Fibroblast of peridontal ligament (primary cell): ENCODE results near the gene TNPO3.
A peak's percentile ranks its signal among the peaks of the same experiment; 100 is the strongest.

Experiments
- DNase-seq: peaks from one replicate; pipeline ENCODE4 v3.0.0-alpha.2; 2010; ENCODE audit errors: extremely low read depth

TNPO3 gene

DNA sequence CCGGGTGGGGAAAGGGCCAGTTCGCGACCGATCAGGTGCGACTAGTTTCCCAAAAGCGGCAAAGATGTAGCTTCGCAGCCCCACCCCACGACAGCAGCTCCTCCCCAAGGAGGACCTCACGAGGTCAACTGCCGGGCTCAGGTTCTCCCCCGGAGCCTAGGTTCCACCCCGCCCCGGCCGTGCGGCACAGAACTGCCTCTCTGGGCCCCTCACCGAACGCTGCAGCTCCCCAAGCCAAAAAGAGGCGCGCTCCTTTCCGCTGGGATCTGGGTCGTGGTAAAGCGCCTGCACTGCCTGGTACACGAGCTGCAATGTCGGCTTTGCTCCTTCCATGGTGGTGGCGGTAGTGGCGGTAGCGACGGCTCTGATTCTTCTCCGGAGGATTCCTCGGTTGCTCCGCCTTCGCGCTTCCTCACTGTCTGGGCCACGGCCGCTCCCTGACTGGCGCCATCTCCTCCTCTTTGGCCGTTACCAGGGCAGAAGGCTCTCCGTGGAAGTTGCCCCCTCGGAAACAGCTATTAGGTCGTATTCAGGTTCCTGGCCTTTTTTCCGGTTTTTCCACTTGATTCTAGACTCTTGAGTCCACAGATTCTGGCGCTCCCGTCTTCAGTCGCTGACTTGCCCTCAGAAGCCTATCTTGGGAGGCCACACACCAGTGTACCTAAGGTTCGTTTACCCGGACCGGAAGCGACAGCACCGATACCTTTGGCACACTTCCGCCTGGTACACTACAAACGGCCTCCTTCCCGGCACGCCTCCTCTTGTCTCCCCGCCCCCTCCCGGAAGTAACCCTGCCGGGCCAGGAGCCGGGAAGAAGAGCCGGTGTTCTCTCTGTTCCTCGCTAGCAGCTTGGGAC, at the start of gene TNPO3:
Gene TNPO3 (minus strand): TSS at position 674 of the 856 bp plus-strand sequence. CDS start 341 bp downstream, at position 333.
- peak; percentile 90 for DNase-seq

DNA sequence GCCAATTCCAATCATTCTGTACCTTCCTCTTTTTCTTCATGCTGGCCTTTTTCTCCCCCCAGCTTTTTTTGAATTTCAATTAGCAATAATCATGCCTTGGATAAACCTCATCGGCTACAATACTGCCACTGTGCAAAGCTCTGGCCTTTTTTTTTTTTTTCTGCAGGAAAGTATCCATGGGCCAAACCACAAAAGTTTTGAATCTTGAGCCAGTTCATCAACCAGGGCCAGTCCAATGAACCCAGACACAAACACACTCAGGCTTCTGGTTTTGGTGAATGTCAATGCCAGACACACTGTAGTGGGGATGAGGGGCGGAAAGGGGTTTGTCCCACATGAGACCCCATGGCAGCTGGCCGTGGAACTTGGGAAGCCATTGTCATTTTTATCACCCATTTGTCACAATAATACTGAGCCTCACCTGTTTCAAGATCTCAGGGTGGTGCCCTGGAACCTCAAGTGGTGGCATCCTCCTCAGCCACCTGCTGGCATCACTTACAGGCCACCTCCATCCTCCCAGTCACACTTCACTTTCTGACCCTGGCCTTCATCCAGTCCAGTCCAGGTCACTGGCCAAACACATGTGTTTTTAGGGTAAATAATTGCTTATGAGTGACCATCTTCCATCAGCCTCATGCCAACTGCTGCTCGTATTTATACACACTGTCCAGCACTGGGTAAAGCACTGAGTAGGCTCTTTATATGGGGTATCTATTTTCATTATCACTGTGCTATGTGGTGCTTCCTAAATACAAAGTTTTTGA, 48.8 kb upstream of the TNPO3 start:
- peak; percentile 55 for DNase-seq

DNA sequence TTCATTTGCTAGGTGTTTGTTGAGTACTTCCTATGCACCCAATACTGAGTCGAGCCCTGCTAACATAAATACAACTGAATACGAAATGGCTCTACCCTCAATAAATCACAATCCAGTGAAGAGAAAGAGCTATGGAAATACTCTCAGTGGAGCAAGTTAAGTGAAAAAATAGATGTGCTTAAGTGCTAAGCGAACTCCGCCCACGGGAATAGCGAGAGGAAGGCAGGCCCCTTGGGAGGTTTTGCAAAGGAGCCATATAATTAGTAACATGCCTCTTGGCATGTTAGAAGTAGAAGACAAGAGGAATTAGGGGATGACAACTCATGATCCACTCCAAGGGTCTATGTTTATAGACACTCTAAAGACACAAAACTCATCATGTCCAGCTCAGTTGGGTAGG, 46.8 kb upstream of the TNPO3 start:
- peak; percentile 14 for DNase-seq

DNA sequence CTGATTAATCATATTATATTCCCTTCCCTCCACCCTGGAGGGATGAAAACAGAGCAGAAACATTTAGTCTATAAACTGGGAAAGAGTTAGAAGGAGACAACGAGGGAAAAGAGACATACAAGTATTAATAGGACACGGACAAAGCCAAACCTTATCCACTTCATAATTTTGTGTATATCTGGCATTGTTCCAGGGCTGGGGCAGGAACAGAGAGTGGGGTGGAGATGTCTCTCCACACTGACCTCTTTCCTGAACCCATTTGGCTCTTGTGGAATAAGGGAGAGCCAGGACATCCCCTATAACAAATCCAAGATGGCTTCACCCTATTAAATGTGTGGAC, 45.9 kb upstream of the TNPO3 start:
- DNase-seq = no peak

DNA sequence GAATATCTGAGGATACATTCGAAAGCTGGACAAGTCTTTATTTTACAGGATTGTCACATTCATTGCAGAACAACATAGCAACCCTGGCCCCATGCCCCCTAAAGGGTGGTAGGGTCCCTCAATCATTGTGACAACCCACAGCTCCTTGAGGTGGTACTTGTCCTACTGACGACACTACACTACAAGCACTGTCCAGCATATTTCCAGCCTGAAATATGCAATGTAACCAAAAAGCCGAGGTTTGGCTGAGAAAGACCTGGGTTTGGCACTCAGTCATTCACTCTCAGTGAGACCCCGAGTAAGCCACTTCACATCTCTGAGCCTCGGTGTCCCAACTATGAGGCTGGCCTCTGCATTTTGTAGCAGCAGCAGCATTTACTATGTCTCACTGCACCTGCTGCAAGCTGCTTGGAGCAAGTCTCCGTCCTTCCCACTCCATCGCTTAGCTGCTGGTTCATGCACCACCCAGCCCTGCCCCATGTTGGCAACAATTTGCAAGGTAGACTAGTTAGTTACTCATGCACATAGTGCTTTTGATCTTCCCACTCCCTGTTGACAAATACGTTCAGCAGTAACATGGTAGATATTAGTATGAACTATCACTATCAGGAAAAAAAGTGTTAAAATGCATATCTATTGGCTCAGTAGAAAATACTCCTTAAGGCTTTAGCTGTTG, 43.6 kb upstream of the TNPO3 start:
- DNase-seq = no peak

DNA sequence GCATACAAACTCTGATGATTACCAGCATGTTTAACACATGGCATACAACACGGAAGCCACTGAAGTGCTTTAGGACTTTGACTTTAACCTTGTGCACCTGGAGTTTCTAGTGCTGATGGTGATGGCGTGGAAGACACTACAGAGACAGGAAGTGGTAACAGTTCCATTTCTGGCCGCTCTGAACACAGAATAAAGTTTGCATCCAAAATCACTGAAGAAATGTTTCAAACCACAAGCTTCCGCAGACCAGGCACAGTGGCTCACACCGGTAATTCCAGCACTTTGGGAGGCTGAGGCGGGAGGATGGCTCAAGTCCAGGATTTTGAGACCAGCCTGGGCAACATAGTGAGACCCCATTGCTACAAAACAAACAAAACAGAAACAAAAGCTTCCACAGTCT, 40.3 kb upstream of the TNPO3 start:
- DNase-seq = no peak

DNA sequence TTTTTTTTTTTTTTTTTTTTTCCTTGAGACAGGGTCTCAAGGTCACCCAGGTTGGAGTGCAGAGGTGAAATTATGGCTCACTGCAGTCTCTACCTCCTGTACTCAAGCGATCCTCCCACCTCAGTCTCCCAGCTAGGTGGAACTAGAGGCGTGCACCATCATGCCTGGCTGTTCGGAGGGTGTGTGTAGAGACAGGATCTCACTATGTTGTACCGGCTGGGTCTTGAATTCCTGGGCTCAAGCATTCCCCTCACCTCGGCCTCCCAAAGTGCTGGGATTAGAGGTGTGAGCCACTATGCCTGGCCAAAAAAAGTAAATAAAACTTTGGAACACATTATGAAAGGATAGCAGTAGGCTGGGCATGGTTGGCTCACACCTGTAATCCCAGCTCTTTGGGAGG, 39.6 kb upstream of the TNPO3 start:
- no peak for DNase-seq

DNA sequence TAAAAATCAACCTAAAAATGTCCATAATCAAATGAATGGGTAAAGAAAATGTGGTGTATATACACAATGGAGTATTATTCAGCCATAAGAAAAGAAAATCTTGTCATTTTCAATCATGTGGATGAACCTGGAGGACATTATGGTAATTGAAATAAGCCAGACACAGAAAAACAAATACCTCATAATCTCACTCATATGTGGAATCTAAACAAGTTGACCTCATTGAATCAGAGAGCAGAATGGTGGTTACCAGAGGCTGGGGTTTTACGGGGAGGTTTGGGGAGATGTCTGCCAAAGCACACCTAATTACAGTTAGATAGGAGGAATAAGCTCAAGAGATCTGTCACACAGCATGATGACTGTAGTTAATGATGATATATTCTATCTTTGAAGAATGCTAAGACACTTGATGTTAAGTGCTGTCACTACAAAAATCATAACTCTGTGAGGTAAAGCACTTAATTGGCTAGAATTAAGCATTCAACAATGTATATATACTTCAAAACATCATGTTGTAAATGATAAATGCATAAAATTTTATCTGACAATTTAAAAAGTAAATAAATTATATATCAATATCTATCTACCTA, 39.1 kb upstream of the TNPO3 start:
- DNase-seq = no peak

DNA sequence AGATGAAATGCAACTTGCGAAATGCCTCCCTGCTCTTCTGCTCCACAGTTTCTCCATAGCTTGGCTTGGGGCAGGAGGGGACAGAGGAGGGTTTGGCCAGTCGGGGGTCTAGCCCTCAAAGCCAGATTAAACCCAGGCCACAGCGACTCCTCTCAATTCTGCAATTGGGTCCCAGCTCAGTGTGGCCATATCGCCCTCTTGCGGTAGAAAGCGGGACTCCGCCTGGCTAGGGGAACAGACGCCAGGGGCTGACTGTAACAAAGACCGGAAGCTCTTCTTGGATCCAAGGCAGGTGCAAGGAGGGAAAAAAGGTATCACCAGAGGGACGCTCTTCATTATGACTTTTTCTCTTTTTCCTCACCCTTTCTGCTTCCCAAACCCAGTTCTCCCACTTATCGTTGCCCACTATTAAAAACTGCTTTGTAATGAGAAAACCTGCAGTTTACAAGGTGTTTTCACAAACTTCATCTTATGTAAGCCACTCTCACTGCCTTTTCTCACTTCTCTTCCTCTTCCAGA, 36.6 kb upstream of the TNPO3 start:
- peak; percentile 55 for DNase-seq

DNA sequence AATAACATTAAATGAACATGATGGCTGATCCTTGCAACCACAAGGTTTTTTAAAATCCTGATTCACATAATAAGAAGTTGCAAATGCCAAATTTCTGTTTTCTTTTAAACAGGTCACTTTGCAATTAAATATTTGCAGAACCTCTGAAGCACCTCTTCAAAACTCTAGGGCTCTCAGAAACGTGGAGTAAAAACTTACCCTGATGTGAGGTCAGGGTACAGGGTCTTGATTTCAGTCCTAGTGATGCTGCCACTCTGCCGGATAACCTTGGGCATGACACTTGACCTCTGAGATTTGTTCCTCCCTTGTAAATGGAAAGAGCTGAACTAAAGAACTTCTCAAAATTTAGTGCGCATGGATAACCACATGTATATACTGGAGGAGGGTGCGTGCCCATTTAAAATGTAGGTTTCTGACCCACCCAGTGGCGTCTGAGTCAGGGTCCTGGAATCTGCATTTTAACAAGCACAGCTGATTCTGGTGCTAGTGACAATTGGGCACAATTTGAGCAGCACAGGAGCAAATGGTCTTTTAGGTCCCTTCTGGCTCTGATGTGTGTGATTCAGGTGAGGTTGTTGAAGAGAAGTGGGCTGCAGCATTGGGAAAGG, 35.5 kb upstream of the TNPO3 start:
- no peak for DNase-seq

DNA sequence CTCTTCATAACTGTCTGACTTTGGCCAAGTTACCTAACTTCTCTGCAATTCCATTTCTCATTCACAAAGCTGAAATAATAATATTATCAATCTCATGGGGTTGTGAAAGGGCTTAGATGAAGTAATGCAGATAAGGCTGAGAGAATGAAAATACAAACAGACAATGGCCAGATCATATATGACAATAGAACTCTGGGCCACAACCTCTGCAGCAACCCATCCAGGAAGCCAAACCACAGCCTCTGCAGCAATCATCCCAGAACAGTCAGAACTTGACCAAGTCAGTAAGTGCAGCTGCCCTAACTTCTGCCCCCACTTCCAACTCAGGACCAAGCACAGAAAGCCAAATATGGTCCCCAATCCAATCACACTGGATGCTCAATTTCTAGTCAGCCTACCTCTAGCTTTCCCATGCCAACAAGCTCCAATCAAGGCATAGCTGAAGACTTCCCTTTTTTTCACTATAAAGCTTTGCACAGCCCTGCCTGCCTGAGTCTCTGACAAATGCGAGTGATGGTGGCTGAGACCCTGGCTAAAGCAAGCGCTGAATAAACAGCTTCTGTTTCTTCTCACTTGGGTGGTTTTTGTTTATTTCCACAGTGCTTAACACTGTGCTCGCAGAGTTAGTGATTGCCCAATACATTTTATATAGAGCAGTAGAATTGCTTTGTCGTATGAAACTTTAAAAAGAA, 34.8 kb upstream of the TNPO3 start:
- DNase-seq = no peak

DNA sequence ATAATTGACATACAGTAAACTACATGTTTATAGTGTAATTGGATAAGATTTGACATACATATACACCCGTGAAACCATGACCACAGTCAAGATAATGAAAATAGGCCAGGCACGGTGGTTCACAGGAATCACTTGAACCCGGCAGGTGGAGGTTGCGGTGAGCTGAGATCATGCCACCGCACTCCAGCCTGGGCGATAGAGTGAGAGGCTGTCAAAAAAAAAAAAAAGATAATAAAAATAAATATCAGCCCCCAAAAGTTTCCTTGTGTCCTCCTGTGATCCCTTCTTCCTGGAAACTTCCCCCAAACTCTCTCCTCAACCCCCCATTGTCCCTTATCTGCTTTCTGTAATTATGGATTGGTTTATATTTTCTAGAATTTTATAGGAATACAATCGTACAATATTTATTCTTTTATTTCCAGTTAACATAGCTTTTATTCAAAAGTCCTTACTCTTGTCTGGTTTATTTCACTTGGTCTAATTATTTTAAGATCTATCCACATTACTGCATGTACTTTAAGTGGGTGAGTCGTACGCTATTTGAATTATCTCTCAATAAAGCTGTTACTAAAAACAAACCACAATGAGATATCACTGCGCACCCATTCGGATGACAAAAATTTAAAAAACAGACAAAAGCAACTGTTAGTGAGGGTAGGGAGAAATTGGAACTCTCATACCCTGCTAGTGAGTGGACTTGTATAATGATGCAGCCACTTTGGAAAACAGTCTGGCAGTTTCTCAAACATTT, 30.1 kb upstream of the TNPO3 start:
- DNase-seq = no peak

DNA sequence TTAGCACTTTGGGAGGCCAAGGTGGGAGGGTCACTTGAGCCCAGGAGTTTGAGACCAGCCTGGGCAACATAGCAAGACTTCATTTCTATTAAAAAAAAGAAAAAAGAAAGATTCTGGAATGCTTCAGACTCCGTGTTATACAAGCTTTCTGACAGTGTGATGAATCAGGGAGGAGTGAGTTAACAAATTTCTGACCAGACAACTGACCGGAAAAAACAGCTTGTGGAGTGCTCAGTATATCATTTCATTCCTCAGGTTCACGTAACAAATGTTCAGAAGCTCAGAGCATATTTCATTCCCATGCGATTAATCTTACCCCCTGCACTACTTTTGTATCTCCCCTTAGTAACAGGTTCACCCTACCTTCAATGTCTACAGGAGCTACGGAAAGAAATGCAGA, 28.6 kb upstream of the TNPO3 start:
- DNase-seq = no peak

DNA sequence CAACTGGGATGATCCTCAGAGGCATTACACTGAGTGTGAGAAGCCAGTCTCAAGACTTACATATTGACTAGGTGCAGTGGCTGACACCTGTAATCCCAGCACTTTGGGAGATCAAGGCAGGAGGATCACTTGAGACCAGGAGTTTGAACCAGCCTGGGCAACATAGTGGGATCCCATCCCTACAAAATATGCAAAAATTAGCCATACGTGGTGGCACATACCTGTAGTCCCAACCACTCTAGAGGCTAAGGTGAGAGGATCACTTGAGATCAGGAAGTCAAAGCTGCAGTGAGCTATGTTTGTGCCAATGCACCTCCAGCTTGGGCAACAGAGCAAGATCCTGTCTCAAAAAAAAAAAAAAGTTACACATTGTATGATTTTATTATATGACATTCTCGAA, 23.5 kb upstream of the TNPO3 start:
- DNase-seq = no peak

DNA sequence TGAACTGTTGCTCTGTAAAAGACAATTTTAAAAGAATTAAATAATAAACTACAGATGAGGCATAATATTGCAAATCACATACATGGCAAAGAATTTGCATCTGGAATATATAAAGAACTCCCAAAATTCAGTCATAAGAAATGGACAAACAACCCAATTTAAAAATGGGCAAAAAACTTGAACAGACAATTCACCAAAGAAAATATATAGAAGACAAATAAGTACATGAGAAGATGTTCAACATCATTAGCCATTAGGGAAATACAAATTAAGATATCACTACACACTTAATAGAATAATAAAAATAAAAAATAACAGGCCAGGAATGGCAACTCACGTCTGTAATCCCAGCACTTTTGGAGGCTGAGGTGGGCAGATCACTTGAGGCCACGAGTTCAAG, 22.0 kb upstream of the TNPO3 start:
- DNase-seq = no peak

DNA sequence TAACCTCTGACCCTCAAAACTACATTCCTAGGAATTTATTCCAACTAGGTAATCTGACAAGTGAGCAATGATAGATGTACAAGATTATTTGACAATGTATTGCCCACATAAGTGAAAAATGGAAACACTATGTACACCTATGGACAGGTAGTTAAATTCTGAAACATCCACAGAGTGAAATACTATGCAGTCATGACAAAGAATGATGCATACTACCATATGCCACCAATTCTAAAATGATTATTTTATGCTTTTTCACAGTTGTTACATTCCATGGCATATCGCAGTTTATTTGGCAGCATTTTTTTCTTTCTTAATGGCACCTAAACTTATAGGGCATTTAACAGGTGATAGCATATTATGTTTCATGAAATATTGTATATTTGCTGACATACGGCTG, 20.1 kb upstream of the TNPO3 start:
- DNase-seq = no peak

DNA sequence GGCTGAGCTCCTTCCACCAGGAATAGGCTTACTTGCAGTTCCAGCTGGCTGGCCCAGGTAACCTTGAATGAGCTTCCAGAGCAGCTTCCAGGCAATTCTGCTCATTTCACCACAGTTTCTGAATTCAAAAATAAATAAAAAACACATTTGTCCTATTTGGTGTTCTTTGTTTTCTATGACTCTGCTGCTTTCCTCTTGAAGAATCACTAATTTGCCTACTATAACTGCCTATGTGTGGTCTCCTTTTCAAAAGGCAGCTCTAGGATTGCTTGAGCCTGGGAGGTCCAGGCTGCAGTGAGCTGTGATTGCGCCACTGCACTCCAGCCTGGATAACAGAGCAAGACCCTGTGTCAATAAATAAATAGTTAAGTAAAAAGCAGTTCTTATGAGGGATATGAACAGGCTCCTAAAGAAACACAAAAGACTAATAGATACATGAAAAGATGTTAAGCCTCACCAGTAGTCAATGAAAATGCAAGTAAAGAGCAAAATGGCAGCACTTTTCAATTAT, 19.5 kb upstream of the TNPO3 start:
- no peak for DNase-seq

DNA sequence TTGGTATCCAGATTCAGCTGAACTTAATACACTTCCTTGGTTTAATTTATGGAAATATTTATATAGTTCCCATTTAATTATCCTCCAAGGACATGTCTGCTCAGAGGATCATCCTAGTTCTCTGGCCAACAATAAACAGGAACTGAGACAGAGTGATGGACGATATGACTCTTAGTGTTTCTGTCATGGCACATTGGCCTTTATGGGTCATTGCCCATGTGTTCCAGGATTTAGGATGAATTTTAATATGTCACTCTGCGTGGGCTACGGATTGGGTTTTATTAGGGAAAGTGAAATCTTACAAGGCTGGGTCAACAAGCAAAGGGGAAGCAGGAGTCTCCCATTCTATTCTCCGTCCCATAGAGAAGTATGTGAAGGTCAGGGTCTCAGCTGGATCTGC, 18.8 kb upstream of the TNPO3 start:
- no peak for DNase-seq

DNA sequence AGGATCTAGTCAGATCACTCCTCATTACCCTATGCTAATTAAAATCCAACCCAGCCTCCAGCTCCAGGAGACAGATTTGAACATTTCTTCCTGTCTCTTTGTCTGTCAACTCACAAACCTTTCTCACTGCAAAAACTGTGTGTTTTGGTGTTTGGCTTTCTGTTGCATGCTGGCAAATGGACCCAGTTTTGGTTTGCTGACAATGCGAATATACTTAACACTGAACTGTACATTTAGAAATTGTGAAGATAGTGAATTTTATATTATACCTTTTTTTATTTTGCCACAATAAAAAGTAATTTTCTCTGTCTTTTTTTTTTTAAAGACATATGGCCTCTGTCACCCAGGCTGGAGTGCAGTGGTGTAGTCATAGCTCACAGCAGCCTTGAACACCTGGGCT, 18.3 kb upstream of the TNPO3 start:
- DNase-seq = no peak

DNA sequence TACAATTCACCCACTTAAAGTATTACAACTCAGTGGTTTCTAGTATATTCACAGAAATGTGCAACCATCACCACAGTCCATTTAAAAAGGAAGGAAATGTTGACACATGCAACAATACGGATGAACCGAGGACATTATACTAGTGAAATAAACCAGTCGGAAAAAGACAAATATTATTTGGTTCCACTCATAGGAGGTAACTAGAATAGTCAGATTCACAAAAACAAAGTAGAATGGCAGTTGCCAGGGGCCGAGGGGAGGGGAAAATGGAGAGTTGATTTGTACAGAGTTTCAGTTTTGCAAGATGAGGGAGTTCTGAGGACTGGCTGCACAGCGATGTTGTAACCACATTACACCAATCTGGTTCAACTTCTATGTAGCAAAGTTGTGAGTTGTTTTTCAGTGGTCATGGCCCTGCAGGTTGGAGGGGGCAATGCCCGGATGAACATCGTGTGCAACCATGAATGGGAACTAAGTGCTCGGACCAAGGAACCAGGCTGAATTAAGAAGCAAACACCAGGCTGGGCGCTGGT, 17.6 kb upstream of the TNPO3 start:
- DNase-seq = no peak
